Psoas muscle (tissue), 8 donors: ENCODE results near the gene VARS2. TPM values are rescaled to one million over a fixed set of nuclear protein-coding genes. Genes with fewer than 3 reads are reported as not detected.

Experiments
- ATAC-seq, 4 donors: fragments of 200-7000 bp; cut with Tn5 transposase; one replicate each; pipeline ENCODE4 v1.9.1; 2020; ENCODE audit warnings: moderate library complexity in 3 of 4, mild to moderate bottlenecking in 2 of 4
- DNase-seq, 2 donors: peaks; one replicate each; pipeline ENCODE4 v3.0.0-alpha.2; 2020
- H3K27ac ChIP-seq: fragments of 200-600 bp; one replicate; pipeline ENCODE4 v1.8.0; 2022
- H3K27me3 ChIP-seq, 3 donors: fragments of 200-600 bp in 1 of 3; one replicate each; pipeline versions ENCODE4 v1.6.1 to v1.8.0; 2013 to 2022; ENCODE audit warnings: low read length in 2 of 3, mild to moderate bottlenecking in 2 of 3, moderate library complexity in 1 of 3; ENCODE audit not compliant: insufficient read depth in 3 of 3
- H3K36me3 ChIP-seq, 2 donors: fragments of 200-600 bp in 1 of 2; one replicate each; pipeline versions ENCODE4 v1.6.1 to v1.8.0; 2013 to 2022; ENCODE audit warnings: low read depth in 1 of 2, mild to moderate bottlenecking in 1 of 2, moderate library complexity in 1 of 2; ENCODE audit not compliant: insufficient read depth in 1 of 2
- H3K4me1 ChIP-seq: fragments of 200-600 bp; one replicate; pipeline ENCODE4 v1.8.0; 2022
- H3K4me3 ChIP-seq: fragments of 200-600 bp; one replicate; pipeline ENCODE4 v1.8.0; 2022; ENCODE audit warnings: mild to moderate bottlenecking
- H3K9me3 ChIP-seq: fragments of 200-600 bp; one replicate; pipeline ENCODE4 v1.8.0; 2022
- CTCF ChIP-seq: fragments of 200-600 bp; IDR thresholded peaks from one replicate; pipeline ENCODE4 v1.8.0; 2022; ENCODE audit warnings: antibody characterized with exemption
- WGBS, 3 donors: extraction: QIAGEN DNeasy Blood & Tissue Kit; methylation state at CpG; one replicate each; pipeline versions ENCODE4 v1.1.6 to v1.1.7; 2013; 5-methylcytosine and 5-hydroxymethylcytosine counted together
- intact Hi-C, 2 donors: fragments of 100-400 bp; cut with DNase I; formaldehyde crosslinking; loops; one replicate each; pipeline versions ENCODE4 v1.11.0 to v1.14.2; 2022
- polyA plus RNA-seq, 3 donors: library from polyadenylated mRNA; stranded (reverse); fragments of 200-250 nt; gene quantifications; one replicate each; pipeline ENCODE4 v1.2.3, GENCODE V29; 2013
- total RNA-seq, 4 donors: library from RNA; stranded (reverse); fragmentation: NEBNext Ultra II Directional in 2 of 4; extraction: Animal tissue kit (Norgen Biotek cat#: 25700) in 2 of 4; gene quantifications; one replicate each; pipeline versions ENCODE4 v1.2.1 to v1.2.4, GENCODE V29; 2021 to 2023
- donor health status: healthy with polysubstance abuse.
- donor health status: DM: no; HTN: no; CAD: no; lungs with moderate emphysema.
- donor health status: Bipolar disorder and iron deficiency.
- donor health status: healthy.
- donor health status: DM: yes; HTN: yes; CAD: no.
- donor health status: DM: no; HTN: no; CAD: no.
- donor health status: DM: no; HTN: no; CAD: no.
- donor health status: DM: yes; HTN: yes; CAD: no.

The VARS2 gene
- total and polyA plus RNA-seq, 7 donors, result 11.4 to 36.6 (median 25.8) TPM

GRCh38 chr6:30954631-30955366 lies 40.8 kb downstream of the VARS2 start:
- H3K36me3 ChIP-seq, result no peaks in the 10 kb centered on the region
- DNase-seq, result peak in 1 of 2 donors; percentile 56
- no peak for TF ChIP-seq CTCF
- peaks cover 0 to 48% (median 2%) of the 10 kb centered on the region in 3 donors for H3K27me3 ChIP-seq
- peak overlapping the region; percentile 59 for H3K4me3 ChIP-seq
- 40 to 52% (median 44%) methylated on average over 9 of the region's 9 CpGs for WGBS, 3 donors
- no peaks in the 10 kb centered on the region for H3K9me3 ChIP-seq
- peaks cover 8% of the 10 kb centered on the region for H3K4me1 ChIP-seq
- intact Hi-C loops, result loop anchor here in 1 of 2 donors (1.0 kb wide), 1 partner anchor 36 kb away; no protein-coding TSS in a partner anchor
- ATAC-seq, result peak; percentile 69 to 87 (median 83)
- no peak overlapping the region for H3K27ac ChIP-seq

GRCh38 chr6:30955367-30956042 lies 41.5 kb downstream of the VARS2 start:
- WGBS, 3 donors, result 9 to 10% (median 9%) methylated on average over 43 to 46 of the region's 46 CpGs
- peak; percentile 67 to 86 (median 83) for ATAC-seq
- peaks cover 0 to 48% (median 2%) of the 10 kb centered on the region in 3 donors for H3K27me3 ChIP-seq

DNA sequence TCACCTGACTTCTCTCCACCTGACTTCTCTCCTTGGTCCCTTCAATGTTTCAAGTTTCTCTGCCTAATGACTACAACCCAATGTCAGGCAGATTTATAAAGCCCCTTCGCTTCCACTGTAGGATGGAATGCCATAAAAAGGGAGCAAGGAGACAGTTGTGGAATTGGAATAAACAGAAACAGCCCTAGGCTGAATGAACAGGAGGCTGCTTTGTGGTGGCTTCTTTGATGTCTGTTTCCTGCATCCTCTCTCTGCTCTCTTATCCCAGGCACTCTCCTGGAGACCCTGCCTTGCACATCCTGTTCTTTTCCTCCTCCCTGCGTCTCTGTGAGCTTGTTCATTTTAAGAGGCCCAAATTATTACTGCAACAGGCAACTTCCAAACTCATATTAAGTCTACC lies 43.7 kb downstream of the VARS2 start:
- TF ChIP-seq CTCF, result no peak
- Histone ChIP-seq H3K27ac (no peak overlapping the region), H3K9me3 (no peaks in the 10 kb centered on the region), H3K27me3 (peaks cover 0 to 43% (median 2%) of the 10 kb centered on the region in 3 donors), H3K4me3 (no peak overlapping the region), H3K36me3 (no peaks in the 10 kb centered on the region), H3K4me1 (peaks cover 8% of the 10 kb centered on the region)
- DNase-seq, result no peak
- ATAC-seq, result no peak
- WGBS, 3 donors, result 77 to 91% (median 85%) methylated on average over 2 of the region's 2 CpGs
- intact Hi-C loops, result no loop called here

More at GRCh38 chr6:30955367-30956042, 41.5 kb downstream of the VARS2 start:
- no peak overlapping the region for H3K27ac ChIP-seq
- no peak for TF ChIP-seq CTCF
- peak overlapping the region; percentile 59 for H3K4me3 ChIP-seq
- no peaks in the 10 kb centered on the region for H3K36me3 ChIP-seq
- peak; percentile 78 to 86 for DNase-seq
- intact Hi-C loops, result loop anchor here in 1 of 2 donors (1.0 kb wide), 1 partner anchor 37 kb away; no protein-coding TSS in a partner anchor
- no peaks in the 10 kb centered on the region for H3K9me3 ChIP-seq
- peaks cover 8% of the 10 kb centered on the region for H3K4me1 ChIP-seq

DNA sequence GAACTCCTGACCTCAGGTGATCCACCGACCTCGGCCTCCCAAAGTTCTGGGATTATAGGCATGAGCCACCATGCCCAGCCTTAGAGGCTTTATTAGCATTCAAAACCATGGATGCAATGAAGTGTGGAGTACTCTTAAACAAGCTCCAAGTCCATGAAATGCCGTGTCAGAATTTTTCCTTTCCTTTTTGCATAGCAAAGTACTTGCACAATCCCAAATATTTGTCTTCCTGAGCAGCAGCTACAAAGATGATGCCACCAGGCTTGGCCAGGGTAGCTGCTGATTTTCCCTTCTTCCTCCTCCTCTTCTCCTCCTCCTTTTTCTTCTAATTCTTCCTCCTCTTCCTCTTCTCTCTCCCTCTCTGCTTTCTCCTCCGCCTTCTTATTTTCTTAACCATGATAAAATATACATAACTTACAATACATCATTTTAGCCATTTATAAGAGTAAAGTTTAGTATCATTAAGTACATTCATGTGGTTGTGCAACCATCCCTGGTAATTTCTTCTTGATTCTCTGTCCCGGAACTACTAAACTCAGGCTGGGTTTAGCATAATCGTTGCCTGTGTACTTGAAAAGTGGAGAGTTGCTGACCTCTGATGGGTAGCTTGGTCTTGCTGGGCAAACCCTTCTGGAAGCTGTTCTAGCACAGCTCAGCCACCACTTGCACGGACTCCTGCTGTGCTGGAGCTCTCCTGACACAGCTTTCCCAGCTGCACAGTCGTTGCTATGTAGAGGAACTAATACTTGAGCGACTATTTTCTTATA lies 47.1 kb downstream of the VARS2 start:
- peak in 2 of 4 donors; percentile 47 to 50 for ATAC-seq
- DNase-seq, result no peak

More for the DNA sequence above, 47.1 kb downstream of the VARS2 start:
- Histone ChIP-seq H3K27me3 (peaks cover 0 to 27% (median 2%) of the 10 kb centered on the region in 3 donors), H3K4me1 (no peaks in the 10 kb centered on the region), H3K36me3 (no peaks in the 10 kb centered on the region), H3K27ac (no peak overlapping the region), H3K4me3 (no peak overlapping the region), H3K9me3 (no peaks in the 10 kb centered on the region)
- no peak for TF ChIP-seq CTCF
- intact Hi-C loops, result no loop called here
- 55 to 60% (median 56%) methylated on average over 9 of the region's 9 CpGs for WGBS, 3 donors
